HepG2 (cell line): Measurements from ENCODE around the gene SLC18A2. TPM values are rescaled to one million over a fixed set of nuclear protein-coding genes. Genes with fewer than 3 reads are reported as not detected.

Experiments used
- ELF3 ChIP-seq: IDR thresholded peaks from 2 replicates; pipeline ENCODE4 v1.6.1; 2016; ENCODE audit warnings: missing genetic modification reagents, missing compliant biosample characterization
- GATAD2A ChIP-seq: IDR thresholded peaks from 2 replicates; pipeline ENCODE4 v1.6.1; 2016
- HES4 ChIP-seq: sonication (generic); formaldehyde crosslinking; IDR thresholded peaks from 2 replicates; pipeline ENCODE4 v1.9.0; 2021; ENCODE audit warnings: mild to moderate bottlenecking, missing genetic modification reagents, borderline replicate concordance
- MTF2 ChIP-seq: sonication (generic); formaldehyde crosslinking; IDR thresholded peaks from 2 replicates; pipeline ENCODE4 v1.5.0; 2020; ENCODE audit warnings: missing genetic modification reagents, borderline replicate concordance
- MYNN ChIP-seq: sonication (generic); formaldehyde crosslinking; IDR thresholded peaks from 2 replicates; pipeline ENCODE4 v1.4.0; 2020; ENCODE audit warnings: mild to moderate bottlenecking, low read depth, missing genetic modification reagents
- MYPOP ChIP-seq: sonication (generic); formaldehyde crosslinking; IDR thresholded peaks from 2 replicates; pipeline ENCODE4 v1.8.1; 2023; ENCODE audit warnings: mild to moderate bottlenecking, moderate library complexity, missing genetic modification reagents
- NAIF1 ChIP-seq: sonication (generic); formaldehyde crosslinking; IDR thresholded peaks from 2 replicates; pipeline ENCODE4 v1.5.0; 2020; ENCODE audit warnings: mild to moderate bottlenecking, missing genetic modification reagents, borderline replicate concordance
- SALL1 ChIP-seq: sonication (generic); formaldehyde crosslinking; IDR thresholded peaks from 2 replicates; pipeline ENCODE4 v1.8.0; 2022; ENCODE audit warnings: mild to moderate bottlenecking, missing genetic modification reagents
- SAP130 ChIP-seq: IDR thresholded peaks from 2 replicates; pipeline ENCODE4 v1.6.1; 2016; ENCODE audit warnings: low read depth
- SMAD3 ChIP-seq: sonication (generic); formaldehyde crosslinking; IDR thresholded peaks from 2 replicates; pipeline ENCODE4 v1.4.0; 2020; ENCODE audit warnings: missing genetic modification reagents
- SMYD3 ChIP-seq: sonication (generic); formaldehyde crosslinking; IDR thresholded peaks from 2 replicates; pipeline ENCODE4 v1.8.1; 2023; ENCODE audit warnings: mild to moderate bottlenecking, missing genetic modification reagents
- SOX5 ChIP-seq: IDR thresholded peaks from 2 replicates; pipeline ENCODE4 v1.6.1; 2016; ENCODE audit warnings: borderline replicate concordance
- THRA ChIP-seq: sonication (generic); formaldehyde crosslinking; IDR thresholded peaks from 2 replicates; pipeline ENCODE4 v1.4.0; 2020; ENCODE audit warnings: missing genetic modification reagents, borderline replicate concordance
- ZMYM2 ChIP-seq: sonication (generic); formaldehyde crosslinking; IDR thresholded peaks from 2 replicates; pipeline ENCODE4 v1.8.0; 2022; ENCODE audit warnings: mild to moderate bottlenecking, missing genetic modification reagents
- ZNF205 ChIP-seq: IDR thresholded peaks from 2 replicates; pipeline ENCODE4 v1.6.1; 2018; ENCODE audit warnings: missing biosample characterization, missing genetic modification reagents
- ZNF224 ChIP-seq: sonication (generic); formaldehyde crosslinking; IDR thresholded peaks from 2 replicates; pipeline ENCODE4 v1.5.0; 2020; ENCODE audit warnings: mild to moderate bottlenecking, missing genetic modification reagents
- ZNF292 ChIP-seq: sonication (generic); formaldehyde crosslinking; IDR thresholded peaks from 2 replicates; pipeline ENCODE4 v1.8.1; 2022; ENCODE audit warnings: mild to moderate bottlenecking, low read depth, missing genetic modification reagents, borderline replicate concordance
- ZNF501 ChIP-seq: sonication (generic); formaldehyde crosslinking; IDR thresholded peaks from 2 replicates; pipeline ENCODE4 v1.5.1; 2020; ENCODE audit warnings: mild to moderate bottlenecking, moderate library complexity, missing genetic modification reagents
- ZNF572 ChIP-seq: sonication (generic); formaldehyde crosslinking; IDR thresholded peaks from 2 replicates; pipeline ENCODE4 v1.5.1; 2020; ENCODE audit warnings: mild to moderate bottlenecking, missing genetic modification reagents
- ZNF709 ChIP-seq: sonication (generic); formaldehyde crosslinking; IDR thresholded peaks from 2 replicates; pipeline ENCODE4 v1.5.0; 2020; ENCODE audit warnings: mild to moderate bottlenecking, missing genetic modification reagents
- ZNF883 ChIP-seq: sonication (generic); formaldehyde crosslinking; IDR thresholded peaks from 2 replicates; pipeline ENCODE4 v1.5.1; 2020; ENCODE audit warnings: mild to moderate bottlenecking, missing genetic modification reagents; ENCODE audit errors: not compliant biosample characterization
- ZNF891 ChIP-seq: sonication (generic); formaldehyde crosslinking; IDR thresholded peaks from 2 replicates; pipeline ENCODE4 v1.5.0; 2020; ENCODE audit warnings: mild to moderate bottlenecking, missing genetic modification reagents
- ZSCAN20 ChIP-seq: sonication (generic); formaldehyde crosslinking; IDR thresholded peaks from 2 replicates; pipeline ENCODE4 v1.4.0; 2020; ENCODE audit warnings: missing genetic modification reagents, mild to moderate bottlenecking, borderline replicate concordance
- polyA plus RNA-seq, 8 experiments: library from polyadenylated mRNA; depleted of rRNA in 3 of 8; stranded (reverse) in 7 of 8; unstranded in 1 of 8; fragments of >200 nt; fragmentation: Illumina TruSeq in 4 of 8; extraction: Trizol in 4 of 8; gene quantifications; 2 replicates each; pipeline versions ENCODE4 v1.2.1 to v1.2.3, GENCODE V29; 2011 to 2016; ENCODE audit warnings: low read depth in 4 of 8, missing spikeins in 1 of 8, mixed read lengths in 1 of 8; ENCODE audit not compliant: insufficient read depth in 1 of 8
- total RNA-seq, 5 experiments: library from RNA; depleted of rRNA; stranded (reverse); fragments of >200 nt; fragmentation: Illumina TruSeq; extraction: Trizol; gene quantifications; 2 replicates each; pipeline ENCODE4 v1.2.3, GENCODE V29; 2016; ENCODE audit warnings: low read depth in 1 of 5
- TF ChIP-seq, protein P1 (sequence below): sonication (generic); formaldehyde crosslinking; IDR thresholded peaks from 2 replicates; pipeline ENCODE4; 2020; ENCODE audit warnings: missing genetic modification reagents, mild to moderate bottlenecking, borderline replicate concordance
- TF ChIP-seq, protein P2 (sequence below): sonication (generic); formaldehyde crosslinking; IDR thresholded peaks from 2 replicates; pipeline ENCODE4 v1.5.0; 2020; ENCODE audit warnings: missing genetic modification reagents

Gene SLC18A2
- total and polyA plus RNA-seq, 2 of the 13 experiments (the other 11 are each of a cell fraction or from before 2014, with no cell fraction given) = not detected

- TF ChIP-seq SMAD3 (CRISPR knock-in tag) (peak; percentile 62; the same call in 1 of the 2 replicates), ZNF501 (CRISPR knock-in tag) (peak; percentile 81; the same call in 1 of the 2 replicates), THRA (peak; percentile 48; the same call in 1 of the 2 replicates), MTF2 (CRISPR knock-in tag) (peak; percentile 96; the same call in 1 of the 2 replicates), ELF3 (CRISPR knock-in tag) (peak; percentile 47; the same call in 1 of the 2 replicates), NAIF1 (no peak), SAP130 (CRISPR knock-in tag) (0 out of 2 replicates have a peak, but pooled peaks have one; percentile 19), SMYD3 (CRISPR knock-in tag) (no peak), ZNF205 (CRISPR knock-in tag) (0 out of 2 replicates have a peak, but pooled peaks have one; percentile 47), SOX5 (CRISPR knock-in tag) (peak; percentile 33; the same call in 1 of the 2 replicates), ZNF572 (CRISPR knock-in tag) (no peak; the same call in 1 of the 2 replicates), ZNF883 (CRISPR knock-in tag) (peak; percentile 41), HES4 (CRISPR knock-in tag) (0 out of 2 replicates have a peak, but pooled peaks have one; percentile 12), ZMYM2 (CRISPR knock-in tag) (0 out of 2 replicates have a peak, but pooled peaks have one; percentile 28), ZNF292 (no peak; the same call in 1 of the 2 replicates), MYNN (CRISPR knock-in tag) (0 out of 2 replicates have a peak, but pooled peaks have one; percentile 62), SALL1 (peak; percentile 69; the same call in 1 of the 2 replicates), ZNF709 (CRISPR knock-in tag) (peak; percentile 56; the same call in 1 of the 2 replicates), MYPOP (CRISPR knock-in tag) (peak; percentile 67; the same call in 1 of the 2 replicates), ZNF891 (CRISPR knock-in tag) (no peak), GATAD2A (CRISPR knock-in tag) (peak; percentile 61), ZNF224 (CRISPR knock-in tag) (no peak), ZSCAN20 (CRISPR knock-in tag) (no peak)
- TF ChIP-seq, protein P1, sequence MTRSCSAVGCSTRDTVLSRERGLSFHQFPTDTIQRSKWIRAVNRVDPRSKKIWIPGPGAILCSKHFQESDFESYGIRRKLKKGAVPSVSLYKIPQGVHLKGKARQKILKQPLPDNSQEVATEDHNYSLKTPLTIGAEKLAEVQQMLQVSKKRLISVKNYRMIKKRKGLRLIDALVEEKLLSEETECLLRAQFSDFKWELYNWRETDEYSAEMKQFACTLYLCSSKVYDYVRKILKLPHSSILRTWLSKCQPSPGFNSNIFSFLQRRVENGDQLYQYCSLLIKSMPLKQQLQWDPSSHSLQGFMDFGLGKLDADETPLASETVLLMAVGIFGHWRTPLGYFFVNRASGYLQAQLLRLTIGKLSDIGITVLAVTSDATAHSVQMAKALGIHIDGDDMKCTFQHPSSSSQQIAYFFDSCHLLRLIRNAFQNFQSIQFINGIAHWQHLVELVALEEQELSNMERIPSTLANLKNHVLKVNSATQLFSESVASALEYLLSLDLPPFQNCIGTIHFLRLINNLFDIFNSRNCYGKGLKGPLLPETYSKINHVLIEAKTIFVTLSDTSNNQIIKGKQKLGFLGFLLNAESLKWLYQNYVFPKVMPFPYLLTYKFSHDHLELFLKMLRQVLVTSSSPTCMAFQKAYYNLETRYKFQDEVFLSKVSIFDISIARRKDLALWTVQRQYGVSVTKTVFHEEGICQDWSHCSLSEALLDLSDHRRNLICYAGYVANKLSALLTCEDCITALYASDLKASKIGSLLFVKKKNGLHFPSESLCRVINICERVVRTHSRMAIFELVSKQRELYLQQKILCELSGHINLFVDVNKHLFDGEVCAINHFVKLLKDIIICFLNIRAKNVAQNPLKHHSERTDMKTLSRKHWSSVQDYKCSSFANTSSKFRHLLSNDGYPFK = peak; percentile 29; the same call in 1 of the 2 replicates
- TF ChIP-seq, protein P2, sequence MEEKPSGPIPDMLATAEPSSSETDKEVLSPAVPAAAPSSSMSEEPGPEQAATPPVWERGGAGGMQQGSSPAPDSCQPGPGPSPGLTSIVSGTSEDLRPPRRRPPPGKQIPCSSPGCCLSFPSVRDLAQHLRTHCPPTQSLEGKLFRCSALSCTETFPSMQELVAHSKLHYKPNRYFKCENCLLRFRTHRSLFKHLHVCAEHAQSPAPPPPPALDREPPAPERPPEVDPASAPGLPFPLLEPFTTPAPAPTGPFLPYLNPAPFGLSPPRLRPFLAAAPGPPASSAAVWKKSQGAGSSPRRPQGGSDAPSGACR (CRISPR knock-in tag) = peak; percentile 43; the same call in 1 of the 2 replicates
These were observed 24.2 kb upstream of the SLC18A2 start (continued) for GRCh38 chr10:117216611-117217195.
